ENCODE results near the gene POU2F2.
A peak's percentile ranks its signal among the peaks of the same experiment; 100 is the strongest.

- TF ChIP-seq, protein P1, sequence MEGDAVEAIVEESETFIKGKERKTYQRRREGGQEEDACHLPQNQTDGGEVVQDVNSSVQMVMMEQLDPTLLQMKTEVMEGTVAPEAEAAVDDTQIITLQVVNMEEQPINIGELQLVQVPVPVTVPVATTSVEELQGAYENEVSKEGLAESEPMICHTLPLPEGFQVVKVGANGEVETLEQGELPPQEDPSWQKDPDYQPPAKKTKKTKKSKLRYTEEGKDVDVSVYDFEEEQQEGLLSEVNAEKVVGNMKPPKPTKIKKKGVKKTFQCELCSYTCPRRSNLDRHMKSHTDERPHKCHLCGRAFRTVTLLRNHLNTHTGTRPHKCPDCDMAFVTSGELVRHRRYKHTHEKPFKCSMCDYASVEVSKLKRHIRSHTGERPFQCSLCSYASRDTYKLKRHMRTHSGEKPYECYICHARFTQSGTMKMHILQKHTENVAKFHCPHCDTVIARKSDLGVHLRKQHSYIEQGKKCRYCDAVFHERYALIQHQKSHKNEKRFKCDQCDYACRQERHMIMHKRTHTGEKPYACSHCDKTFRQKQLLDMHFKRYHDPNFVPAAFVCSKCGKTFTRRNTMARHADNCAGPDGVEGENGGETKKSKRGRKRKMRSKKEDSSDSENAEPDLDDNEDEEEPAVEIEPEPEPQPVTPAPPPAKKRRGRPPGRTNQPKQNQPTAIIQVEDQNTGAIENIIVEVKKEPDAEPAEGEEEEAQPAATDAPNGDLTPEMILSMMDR (IDR thresholded peaks at IDR 0.05; ENCODE audit: borderline replicate concordance, extremely low read depth, low read length, poor library complexity, severe bottlenecking), result peak; percentile 66
- TF ChIP-seq EZH2 (IDR thresholded peaks at IDR 0.05; ENCODE audit: borderline replicate concordance, low read depth, low read length, severe bottlenecking), result no peak
These were observed 46.8 kb upstream of the POU2F2 start for GRCh38 chr19:42178791-42179674.
